Measurements from ENCODE around the gene PLEKHA6.

The PLEKHA6 gene

GRCh38 chr1:204170494-204171155, 189.1 kb downstream of the PLEKHA6 start:
- Histone ChIP-seq H3F3A (ENCODE audit: insufficient read depth, low read length) (no peaks in the 10 kb centered on the region), H3K79me2 (ENCODE audit: low read length) (no peaks in the 10 kb centered on the region), H3K27ac (ENCODE audit: low read length) (no peak overlapping the region), H3K27me3 (replicated peaks; ENCODE audit: insufficient read depth, low read length) (peaks cover 7% of the 10 kb centered on the region; the same call in 1 of the 2 replicates), H3K9me3 (replicated peaks; ENCODE audit: insufficient read depth, low read length) (no peaks in the 10 kb centered on the region), H3K9ac (ENCODE audit: low read length) (no peak overlapping the region), H4K20me1 (ENCODE audit: insufficient read depth, low read length) (no peaks in the 10 kb centered on the region), H3K9me2 (replicated peaks; ENCODE audit: insufficient read depth, low read length) (no peaks in the 10 kb centered on the region), H3K4me3 (ENCODE audit: low read length) (no peak overlapping the region), H2AFZ (ENCODE audit: low read length) (no peak overlapping the region), H3K4me1 (ENCODE audit: low read length) (no peaks in the 10 kb centered on the region), H3K4me2 (ENCODE audit: low read depth, low read length) (no peak overlapping the region), H3K36me3 (replicated peaks; ENCODE audit: insufficient read depth, low read length) (no peaks in the 10 kb centered on the region)
- no peak for DNase-seq
- no peak for TF ChIP-seq CTCF (IDR thresholded peaks at IDR 0.05; ENCODE audit: low read length)
- TF ChIP-seq EZH2 (optimal IDR thresholded peaks at IDR 0.05; ENCODE audit: low read depth, low read length): no peak
- no peak for TF ChIP-seq EZH2phosphoT487 (IDR thresholded peaks at IDR 0.05; ENCODE audit: low read length)

- Histone ChIP-seq H3K9me2 (replicated peaks; ENCODE audit: insufficient read depth, low read length) (no peaks in the 10 kb centered on the region), H4K20me1 (ENCODE audit: insufficient read depth, low read length) (no peaks in the 10 kb centered on the region), H3K9me3 (replicated peaks; ENCODE audit: insufficient read depth, low read length) (no peaks in the 10 kb centered on the region), H3K27me3 (replicated peaks; ENCODE audit: insufficient read depth, low read length) (0 out of 2 replicates have a peak, but pooled peaks cover 5% of the 10 kb centered on the region), H3K9ac (ENCODE audit: low read length) (no peak overlapping the region), H3K4me1 (ENCODE audit: low read length) (no peaks in the 10 kb centered on the region), H3K79me2 (ENCODE audit: low read length) (no peaks in the 10 kb centered on the region), H3K36me3 (replicated peaks; ENCODE audit: insufficient read depth, low read length) (no peaks in the 10 kb centered on the region), H2AFZ (ENCODE audit: low read length) (no peak overlapping the region), H3K4me2 (ENCODE audit: low read depth, low read length) (no peak overlapping the region), H3K4me3 (ENCODE audit: low read length) (no peak overlapping the region), H3F3A (ENCODE audit: insufficient read depth, low read length) (no peaks in the 10 kb centered on the region), H3K27ac (ENCODE audit: low read length) (no peak overlapping the region)
- TF ChIP-seq EZH2phosphoT487 (IDR thresholded peaks at IDR 0.05; ENCODE audit: low read length): no peak
- TF ChIP-seq EZH2 (optimal IDR thresholded peaks at IDR 0.05; ENCODE audit: low read depth, low read length): no peak
- TF ChIP-seq CTCF (IDR thresholded peaks at IDR 0.05; ENCODE audit: low read length): no peak
- DNase-seq: no peak
Observed at GRCh38 chr1:204169858-204170257, 189.9 kb downstream of the PLEKHA6 start.

Measured in MM.1S (cell line).